GM12892 (cell line): ENCODE results near the gene GOLT1A.

Experiments
- DNase-seq: peaks from one replicate; pipeline ENCODE4 v3.0.0; 2011; ENCODE audit not compliant: insufficient read length
- FAIRE-seq: peaks from 2 replicates; lab custom pipeline; 2011; peaks lifted over from hg19 to GRCh38; lab: Jason Lieb, UNC
- POLR2A ChIP-seq: IDR thresholded peaks from 2 replicates; pipeline ENCODE4 v1.6.1; 2011; ENCODE audit warnings: low read depth, low read length, control low read depth
- POLR2AphosphoS5 ChIP-seq: IDR thresholded peaks from 2 replicates; pipeline ENCODE4 v1.6.1; 2011; ENCODE audit warnings: low read depth, low read length, control low read depth
- TAF1 ChIP-seq: IDR thresholded peaks from 2 replicates; pipeline ENCODE4 v1.6.1; 2011; ENCODE audit warnings: low read depth, mild to moderate bottlenecking, control low read depth, low read length, borderline replicate concordance

The GOLT1A gene

DNA sequence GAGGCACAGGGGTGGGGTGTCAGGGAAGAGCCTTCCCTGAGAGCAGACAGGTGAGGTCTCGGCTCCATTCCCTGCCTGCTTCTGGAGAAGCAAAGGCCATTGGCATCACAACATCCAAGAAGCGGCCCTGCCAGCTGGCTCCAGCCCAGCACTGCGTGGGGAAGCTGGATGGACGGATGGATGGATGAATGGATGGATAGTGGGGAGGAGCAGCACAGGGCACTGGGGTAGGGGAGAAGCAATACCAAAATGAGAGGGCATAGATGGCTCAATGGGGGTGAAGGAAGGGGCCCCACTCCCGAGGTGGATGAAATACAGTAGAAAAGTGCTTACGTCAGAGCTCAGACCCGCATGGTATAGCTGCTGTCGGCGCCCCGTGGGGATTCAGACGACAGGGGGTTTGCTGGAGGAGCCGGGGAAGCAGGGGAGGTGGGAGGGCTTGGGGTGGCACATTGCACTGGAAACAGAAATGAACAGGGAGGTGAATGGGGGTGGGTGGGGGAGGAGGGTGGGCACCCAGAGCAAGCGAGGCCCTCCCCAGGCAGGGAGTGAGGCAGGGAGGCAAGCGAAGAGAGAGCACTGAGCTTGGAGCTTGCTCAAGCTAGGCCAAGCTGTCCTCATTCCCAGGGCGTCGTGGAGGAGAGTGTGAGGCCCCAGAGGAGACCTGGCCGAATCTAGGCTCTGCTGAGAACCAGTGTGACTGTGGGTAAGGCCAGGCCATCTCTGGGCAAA is 9.5 kb upstream of the GOLT1A start:
- DNase-seq (no peak), FAIRE-seq (no peak)
- TF ChIP-seq TAF1, result no peak
- no peak for TF ChIP-seq POLR2A
- TF ChIP-seq POLR2AphosphoS5, result no peak

DNA sequence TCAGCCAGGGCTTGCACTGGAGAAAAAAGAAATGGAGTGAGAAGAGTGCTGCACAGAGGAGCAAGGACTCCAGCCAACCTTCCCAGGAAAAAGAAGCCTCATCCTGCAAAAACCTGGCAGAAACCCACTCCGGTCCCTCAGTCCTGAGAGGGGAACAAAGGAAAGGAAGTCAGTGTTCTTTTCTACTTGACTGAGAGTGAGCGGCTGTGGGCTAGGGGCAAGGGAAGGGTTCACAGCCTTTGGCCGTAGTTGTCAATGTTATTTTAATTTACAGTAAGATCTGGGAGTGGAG is 8.9 kb upstream of the GOLT1A start:
- DNase-seq (no peak), FAIRE-seq (no peak)
- TF ChIP-seq TAF1 (no peak), POLR2A (no peak), POLR2AphosphoS5 (no peak)

DNA sequence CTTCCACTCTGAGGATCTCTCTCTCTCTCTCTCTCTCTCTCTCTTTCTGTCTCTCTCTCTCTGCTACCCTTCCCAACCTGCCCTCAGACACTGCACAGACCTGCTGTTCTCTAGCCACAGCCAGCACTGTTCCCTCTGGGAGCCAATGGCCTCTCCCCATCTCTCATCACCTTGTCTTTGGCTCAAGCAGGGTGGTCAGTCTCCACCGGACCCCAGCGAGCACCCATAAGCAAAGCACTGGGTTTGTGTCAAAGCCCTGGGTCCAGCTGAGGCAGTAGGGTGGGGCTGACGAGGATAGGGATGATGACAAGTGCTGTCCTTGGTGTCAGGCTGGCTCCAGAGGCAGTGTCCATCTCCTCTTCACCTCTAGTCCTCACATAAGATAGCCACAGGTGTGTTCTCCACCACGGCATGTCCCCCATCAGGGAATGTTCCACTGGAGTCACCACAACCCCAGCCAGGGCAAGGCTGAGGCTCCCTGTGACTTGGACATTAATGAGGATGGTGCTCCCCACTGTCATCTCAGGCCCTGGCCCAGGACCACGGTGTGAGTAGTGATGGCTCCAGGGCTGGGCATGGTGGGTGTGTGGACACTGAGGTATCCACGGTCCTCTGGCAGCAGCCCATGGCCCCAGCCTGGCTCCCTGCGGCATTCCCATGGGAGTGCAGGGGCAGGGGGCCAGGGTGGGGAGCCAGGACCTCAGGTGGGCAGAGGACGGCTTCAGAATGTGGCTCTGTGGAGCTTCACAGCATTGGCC is 8.4 kb upstream of the GOLT1A start:
- FAIRE-seq (no peak), DNase-seq (no peak)
- TF ChIP-seq TAF1, result no peak
- TF ChIP-seq POLR2A, result no peak
- TF ChIP-seq POLR2AphosphoS5, result no peak

DNA sequence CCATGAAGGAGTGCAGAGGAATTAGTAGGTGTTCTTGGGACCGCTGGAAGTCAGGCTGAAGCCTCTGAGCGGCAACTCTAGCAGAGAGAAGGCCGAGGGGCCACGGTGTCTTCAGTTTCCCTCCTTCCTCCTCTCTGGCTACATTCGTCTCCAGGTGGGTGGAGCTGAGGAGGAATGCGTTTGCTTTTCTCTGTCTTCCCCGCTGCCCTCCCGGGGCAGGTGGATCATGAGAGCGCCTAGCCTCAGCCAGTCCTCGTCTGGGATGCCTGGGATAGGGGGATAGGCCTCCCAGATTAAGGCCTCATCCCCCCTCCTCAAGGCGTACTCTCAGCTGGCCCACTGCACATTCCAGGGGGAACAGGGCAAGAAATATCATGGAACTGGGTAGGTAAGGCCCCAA is 7.5 kb upstream of the GOLT1A start:
- DNase-seq, result no peak
- FAIRE-seq, result no peak
- TF ChIP-seq POLR2A, result no peak
- TF ChIP-seq TAF1, result no peak
- TF ChIP-seq POLR2AphosphoS5, result no peak

DNA sequence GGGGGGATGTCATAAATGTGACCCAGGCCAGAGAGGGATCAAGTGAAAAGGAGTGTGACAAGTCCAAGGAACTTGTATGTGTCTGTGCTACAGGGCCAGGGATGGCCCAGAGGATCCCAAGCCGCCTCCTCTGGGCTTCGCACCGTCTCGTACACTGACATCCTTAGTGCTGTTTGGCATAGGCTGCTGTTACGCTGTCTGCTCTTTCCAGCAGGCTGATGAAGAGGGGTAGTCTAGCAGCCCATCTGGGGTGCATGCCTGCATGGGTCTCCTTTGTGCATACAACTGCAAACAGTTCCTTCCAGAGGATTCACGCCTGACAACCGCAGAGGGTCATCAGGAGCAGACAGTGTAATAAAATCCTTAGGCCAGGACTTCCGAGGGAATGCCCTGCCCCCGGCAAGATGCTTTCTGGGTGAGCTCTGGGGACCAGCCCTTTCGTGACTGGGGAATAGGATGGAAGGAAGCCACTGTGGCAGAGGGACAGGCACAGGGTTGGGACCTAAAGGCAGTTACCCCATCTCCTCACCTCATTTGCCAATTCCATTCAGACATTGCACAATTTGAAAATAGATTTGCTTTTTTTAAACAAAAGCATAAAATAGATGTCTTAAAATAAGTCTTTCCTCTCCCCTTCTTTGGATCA is 6.3 kb upstream of the GOLT1A start:
- FAIRE-seq, result no peak
- no peak for DNase-seq
- TF ChIP-seq TAF1, result no peak
- no peak for TF ChIP-seq POLR2A
- no peak for TF ChIP-seq POLR2AphosphoS5

DNA sequence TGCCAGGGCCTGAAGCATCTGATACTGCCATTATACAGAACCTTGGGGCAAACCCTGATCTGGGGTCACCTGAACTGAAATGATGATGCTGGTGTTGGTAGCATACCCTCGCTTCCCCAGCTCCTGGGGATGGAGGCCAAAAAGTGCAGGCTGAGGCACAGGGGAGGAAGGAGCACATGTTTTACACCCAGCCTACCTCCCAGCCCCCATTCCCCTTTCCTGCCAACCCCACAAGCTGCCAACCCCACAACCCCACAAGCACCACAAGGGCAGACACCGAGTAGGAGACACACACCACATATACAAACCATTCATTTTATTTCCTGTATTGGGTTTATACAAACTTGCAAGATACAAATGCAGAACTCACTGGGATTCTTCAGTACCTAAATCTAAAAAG is 4.8 kb upstream of the GOLT1A start:
- TF ChIP-seq POLR2A, result no peak
- no peak for TF ChIP-seq POLR2AphosphoS5
- no peak for TF ChIP-seq TAF1
- no peak for FAIRE-seq
- DNase-seq, result no peak

DNA sequence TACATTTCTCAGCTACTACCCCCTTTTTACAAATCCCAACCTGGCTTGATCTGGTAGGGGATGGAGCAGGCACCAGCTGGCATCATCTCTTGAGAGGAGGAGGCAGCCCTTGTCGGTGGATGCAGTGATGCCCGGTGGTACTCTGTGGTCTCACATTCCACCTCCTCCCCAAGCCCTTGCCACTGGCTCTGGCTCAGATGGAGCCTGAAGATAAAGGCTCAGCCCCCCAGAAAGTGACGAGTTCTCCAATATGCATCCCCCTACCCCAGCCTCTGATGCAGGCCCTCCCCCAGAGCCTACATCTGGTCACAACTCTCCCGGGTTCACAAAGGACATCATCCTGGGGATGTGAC is 3.8 kb upstream of the GOLT1A start:
- FAIRE-seq (no peak), DNase-seq (no peak)
- no peak for TF ChIP-seq POLR2AphosphoS5
- TF ChIP-seq TAF1, result no peak
- TF ChIP-seq POLR2A, result no peak

DNA sequence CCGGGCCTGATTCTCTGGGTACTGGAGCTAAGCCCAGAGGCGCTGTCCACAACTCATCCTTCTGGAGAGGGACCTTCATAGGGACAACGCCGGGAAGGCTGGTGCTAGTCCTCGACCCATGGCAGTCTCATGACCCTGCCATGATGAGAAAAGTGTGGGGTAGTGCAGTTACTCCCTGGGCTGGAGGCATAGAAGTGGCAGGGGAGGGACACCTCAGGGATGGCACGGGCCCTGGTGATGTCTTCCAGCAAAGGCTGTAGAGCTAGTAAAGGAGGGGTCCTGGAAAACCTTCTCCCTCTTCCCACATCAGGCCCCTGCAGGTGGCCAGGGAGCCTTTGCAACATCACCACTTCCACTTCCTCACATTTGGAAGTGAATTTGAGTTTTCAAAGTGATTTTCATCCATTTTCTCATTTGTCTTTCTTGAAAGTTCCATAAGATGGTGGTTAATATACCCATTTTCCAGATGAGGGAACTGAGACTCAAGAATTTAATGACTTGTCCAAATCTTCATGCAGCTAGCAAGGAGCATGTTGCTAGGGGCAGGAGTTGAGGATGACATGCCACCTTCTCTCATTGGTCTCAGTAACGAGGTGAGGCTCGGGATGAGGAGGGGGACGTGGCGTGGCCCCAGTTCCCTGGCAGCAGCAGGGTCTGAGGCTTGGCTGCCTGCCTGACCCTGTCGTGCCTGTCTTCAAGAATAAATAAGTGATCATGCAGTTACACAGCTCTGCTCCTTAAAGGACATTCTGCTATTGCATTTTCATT is 3.3 kb upstream of the GOLT1A start:
- no peak for TF ChIP-seq TAF1
- TF ChIP-seq POLR2A, result no peak
- no peak for TF ChIP-seq POLR2AphosphoS5
- DNase-seq (no peak), FAIRE-seq (no peak)

DNA sequence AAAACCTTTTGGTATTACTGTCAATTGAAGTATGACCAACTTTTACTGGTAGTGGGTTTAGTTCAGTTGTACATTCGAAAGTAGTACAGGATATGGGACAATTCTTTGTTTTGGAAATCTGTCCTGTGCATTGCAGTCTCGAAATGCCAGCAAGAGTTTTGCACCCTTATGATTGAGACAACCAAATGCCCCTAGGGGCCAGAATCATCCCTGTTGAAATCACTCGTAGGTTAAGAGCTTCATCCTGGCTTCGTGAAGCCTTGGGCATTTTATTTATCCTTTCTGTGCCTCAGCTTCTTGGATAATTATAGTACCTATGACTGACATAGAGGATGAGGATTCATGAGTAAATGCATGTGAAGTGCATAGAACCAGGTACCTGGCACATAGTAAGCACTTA is 2.4 kb upstream of the GOLT1A start:
- no peak for DNase-seq
- TF ChIP-seq POLR2AphosphoS5 (no peak), POLR2A (no peak), TAF1 (no peak)
- FAIRE-seq, result no peak

DNA sequence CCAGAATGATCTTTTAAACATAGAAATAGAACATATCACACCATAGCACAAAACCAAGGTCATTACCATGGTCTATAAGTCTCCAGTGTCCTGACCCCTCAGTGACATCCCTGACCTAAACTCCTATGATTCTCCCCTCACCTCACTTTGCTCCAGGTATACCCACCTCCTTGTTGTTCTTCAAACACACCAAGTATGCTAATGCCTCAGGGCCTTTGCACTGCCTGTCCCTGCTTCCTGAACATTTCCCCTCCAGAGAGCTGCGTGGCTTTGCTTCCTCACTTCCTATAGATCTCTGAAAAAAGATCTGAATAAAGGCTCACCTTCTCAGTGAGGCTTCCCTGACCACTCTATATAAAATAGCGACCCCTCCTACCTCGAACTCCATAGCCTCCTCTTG is 1.1 kb downstream of the GOLT1A start:
- no peak for TF ChIP-seq TAF1
- no peak for TF ChIP-seq POLR2A
- TF ChIP-seq POLR2AphosphoS5, result no peak
- FAIRE-seq (no peak), DNase-seq (no peak)

DNA sequence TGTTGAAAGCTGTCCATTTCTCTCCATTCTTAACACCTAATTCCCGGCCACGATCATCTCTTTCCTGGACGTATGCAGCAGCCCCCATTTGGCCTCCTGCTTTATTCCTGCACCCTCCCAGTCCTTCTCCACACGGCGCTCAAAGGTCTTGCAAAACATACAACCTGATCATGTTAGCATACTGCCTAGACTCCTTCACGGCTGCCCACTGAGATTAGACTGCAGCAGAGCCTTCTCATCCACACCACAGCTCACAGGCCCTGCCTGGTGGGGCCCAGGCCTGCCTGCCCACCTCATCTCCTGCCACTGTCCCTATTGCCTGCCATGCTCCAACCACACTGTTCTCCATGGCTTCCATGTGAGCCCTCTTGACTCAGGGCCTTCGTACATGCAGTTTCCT is 2.7 kb downstream of the GOLT1A start:
- no peak for TF ChIP-seq POLR2A
- TF ChIP-seq TAF1, result no peak
- no peak for TF ChIP-seq POLR2AphosphoS5
- DNase-seq (no peak), FAIRE-seq (no peak)

DNA sequence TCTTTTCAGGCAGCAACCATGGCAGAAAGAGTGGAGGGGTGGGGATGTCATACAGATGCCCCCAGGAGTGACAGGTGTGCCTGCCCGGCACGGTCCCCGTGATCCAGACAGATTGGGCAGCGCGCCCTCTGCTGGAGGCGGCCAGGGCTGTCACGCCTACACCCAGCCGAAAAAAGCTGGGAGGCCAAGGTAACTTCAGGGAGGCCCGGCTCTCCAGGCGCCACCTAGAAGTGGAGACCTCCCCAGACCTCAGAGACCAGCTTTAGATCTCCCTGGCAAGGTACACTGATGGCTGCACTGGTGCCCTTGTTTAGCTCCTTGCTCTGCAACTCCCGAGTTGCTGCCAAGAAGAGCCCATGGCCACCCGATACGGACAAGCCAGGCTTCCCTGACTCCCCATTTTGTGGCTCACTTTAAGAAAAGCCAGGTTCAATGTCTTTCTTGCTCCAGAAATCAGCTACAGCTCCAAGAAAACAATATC is 6.6 kb downstream of the GOLT1A start:
- FAIRE-seq (no peak), DNase-seq (peak; percentile 68)
- TF ChIP-seq POLR2A, result no peak
- TF ChIP-seq TAF1, result no peak
- no peak for TF ChIP-seq POLR2AphosphoS5
